ENCODE measurements around the gene MORC3.

DNA sequence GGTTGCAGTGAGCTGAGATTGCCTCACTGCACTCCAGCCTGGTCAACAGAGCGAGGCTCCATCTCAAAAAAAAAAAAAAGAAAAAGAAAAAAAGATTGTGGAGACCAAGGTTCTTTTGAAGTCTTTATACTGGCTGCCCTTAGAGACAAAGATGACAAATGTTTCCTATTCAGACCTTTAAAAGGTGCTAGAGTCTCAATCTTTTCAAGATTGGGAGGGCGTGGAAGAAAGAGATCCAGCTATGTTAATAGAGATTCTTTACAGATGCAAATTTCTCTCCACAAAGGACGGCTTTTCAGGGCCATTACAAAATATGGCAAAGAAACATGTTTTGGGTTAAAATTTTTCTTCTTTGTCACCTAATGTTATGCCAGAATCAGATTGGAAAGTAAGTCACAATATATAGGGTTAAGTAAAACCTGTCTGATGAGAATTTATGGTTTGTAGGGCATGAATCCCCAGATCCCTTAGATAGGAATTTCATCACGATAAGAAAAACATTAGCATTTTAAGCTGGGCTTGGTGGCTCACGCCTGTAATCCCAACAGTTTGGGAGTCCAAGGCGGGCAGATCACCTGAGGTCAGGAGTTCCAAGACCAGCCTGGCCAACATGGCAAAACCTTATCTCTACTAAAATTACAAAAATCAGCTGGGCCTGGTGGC, 13.0 kb upstream of the MORC3 start:
- TF ChIP-seq, protein P1, sequence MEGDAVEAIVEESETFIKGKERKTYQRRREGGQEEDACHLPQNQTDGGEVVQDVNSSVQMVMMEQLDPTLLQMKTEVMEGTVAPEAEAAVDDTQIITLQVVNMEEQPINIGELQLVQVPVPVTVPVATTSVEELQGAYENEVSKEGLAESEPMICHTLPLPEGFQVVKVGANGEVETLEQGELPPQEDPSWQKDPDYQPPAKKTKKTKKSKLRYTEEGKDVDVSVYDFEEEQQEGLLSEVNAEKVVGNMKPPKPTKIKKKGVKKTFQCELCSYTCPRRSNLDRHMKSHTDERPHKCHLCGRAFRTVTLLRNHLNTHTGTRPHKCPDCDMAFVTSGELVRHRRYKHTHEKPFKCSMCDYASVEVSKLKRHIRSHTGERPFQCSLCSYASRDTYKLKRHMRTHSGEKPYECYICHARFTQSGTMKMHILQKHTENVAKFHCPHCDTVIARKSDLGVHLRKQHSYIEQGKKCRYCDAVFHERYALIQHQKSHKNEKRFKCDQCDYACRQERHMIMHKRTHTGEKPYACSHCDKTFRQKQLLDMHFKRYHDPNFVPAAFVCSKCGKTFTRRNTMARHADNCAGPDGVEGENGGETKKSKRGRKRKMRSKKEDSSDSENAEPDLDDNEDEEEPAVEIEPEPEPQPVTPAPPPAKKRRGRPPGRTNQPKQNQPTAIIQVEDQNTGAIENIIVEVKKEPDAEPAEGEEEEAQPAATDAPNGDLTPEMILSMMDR (IDR thresholded peaks at IDR 0.05; ENCODE audit: low read depth, low read length, missing input control), result no peak
- TF ChIP-seq TAF1 (conservative IDR thresholded peaks at IDR 0.05) (no peak), RAD21 (IDR thresholded peaks at IDR 0.05) (no peak), ZBTB33 (IDR thresholded peaks at IDR 0.05) (no peak), EGR1 (IDR thresholded peaks at IDR 0.05; ENCODE audit: low read depth in 2 of 2) (no peak), JUND (IDR thresholded peaks at IDR 0.05) (no peak), HNF4A (conservative IDR thresholded peaks at IDR 0.05) (no peak)
- TF ChIP-seq, protein P2, sequence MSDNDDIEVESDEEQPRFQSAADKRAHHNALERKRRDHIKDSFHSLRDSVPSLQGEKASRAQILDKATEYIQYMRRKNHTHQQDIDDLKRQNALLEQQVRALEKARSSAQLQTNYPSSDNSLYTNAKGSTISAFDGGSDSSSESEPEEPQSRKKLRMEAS (IDR thresholded peaks at IDR 0.05), result no peak
- TF ChIP-seq, protein P3, sequence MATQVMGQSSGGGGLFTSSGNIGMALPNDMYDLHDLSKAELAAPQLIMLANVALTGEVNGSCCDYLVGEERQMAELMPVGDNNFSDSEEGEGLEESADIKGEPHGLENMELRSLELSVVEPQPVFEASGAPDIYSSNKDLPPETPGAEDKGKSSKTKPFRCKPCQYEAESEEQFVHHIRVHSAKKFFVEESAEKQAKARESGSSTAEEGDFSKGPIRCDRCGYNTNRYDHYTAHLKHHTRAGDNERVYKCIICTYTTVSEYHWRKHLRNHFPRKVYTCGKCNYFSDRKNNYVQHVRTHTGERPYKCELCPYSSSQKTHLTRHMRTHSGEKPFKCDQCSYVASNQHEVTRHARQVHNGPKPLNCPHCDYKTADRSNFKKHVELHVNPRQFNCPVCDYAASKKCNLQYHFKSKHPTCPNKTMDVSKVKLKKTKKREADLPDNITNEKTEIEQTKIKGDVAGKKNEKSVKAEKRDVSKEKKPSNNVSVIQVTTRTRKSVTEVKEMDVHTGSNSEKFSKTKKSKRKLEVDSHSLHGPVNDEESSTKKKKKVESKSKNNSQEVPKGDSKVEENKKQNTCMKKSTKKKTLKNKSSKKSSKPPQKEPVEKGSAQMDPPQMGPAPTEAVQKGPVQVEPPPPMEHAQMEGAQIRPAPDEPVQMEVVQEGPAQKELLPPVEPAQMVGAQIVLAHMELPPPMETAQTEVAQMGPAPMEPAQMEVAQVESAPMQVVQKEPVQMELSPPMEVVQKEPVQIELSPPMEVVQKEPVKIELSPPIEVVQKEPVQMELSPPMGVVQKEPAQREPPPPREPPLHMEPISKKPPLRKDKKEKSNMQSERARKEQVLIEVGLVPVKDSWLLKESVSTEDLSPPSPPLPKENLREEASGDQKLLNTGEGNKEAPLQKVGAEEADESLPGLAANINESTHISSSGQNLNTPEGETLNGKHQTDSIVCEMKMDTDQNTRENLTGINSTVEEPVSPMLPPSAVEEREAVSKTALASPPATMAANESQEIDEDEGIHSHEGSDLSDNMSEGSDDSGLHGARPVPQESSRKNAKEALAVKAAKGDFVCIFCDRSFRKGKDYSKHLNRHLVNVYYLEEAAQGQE (IDR thresholded peaks at IDR 0.05), result no peak
